H1 (cell line): ENCODE measurements around the gene AMPD1. TPM values are rescaled to one million over a fixed set of nuclear protein-coding genes. Genes with fewer than 3 reads are reported as not detected.

Source experiments
- CTCF ChIA-PET: fragments of 300-600 bp; sonication (Branson Sonifier 250); formaldehyde crosslinking; loops from one replicate; lab custom pipeline; 2021; ENCODE audit not compliant: partially characterized antibody; lab: Charles Lee
- POLR2A ChIA-PET: fragments of 300-600 bp; sonication (Branson Sonifier 250); formaldehyde crosslinking; loops from one replicate; lab custom pipeline; 2021; ENCODE audit warnings: inconsistent platforms; ENCODE audit not compliant: partially characterized antibody; lab: Charles Lee
- DNase-seq, 2 experiments: peaks; one replicate each; pipeline versions ENCODE4 v3.0.0 to v3.0.0-alpha.2; 2010 to 2022; ENCODE audit warnings: low spot score in 2 of 2, low read depth in 1 of 2, mixed read lengths in 1 of 2
- FAIRE-seq: peaks from 2 replicates; lab custom pipeline; 2011; peaks lifted over from hg19 to GRCh38; lab: Jason Lieb, UNC
- H2AFZ ChIP-seq: 2 replicates; pipeline ENCODE4 v1.8.1; 2012; ENCODE audit warnings: low read length, inconsistent platforms
- H2AK5ac ChIP-seq: 2 replicates; pipeline ENCODE4 v1.6.1; 2013; ENCODE audit warnings: low read depth, low read length
- H2BK120ac ChIP-seq: replicated peaks from 2 replicates; pipeline ENCODE3; 2013; ENCODE audit warnings: low read depth, low read length, inconsistent platforms
- H2BK12ac ChIP-seq: 2 replicates; pipeline ENCODE4 v1.6.1; 2013; ENCODE audit warnings: low read depth, low read length
- H2BK15ac ChIP-seq: 2 replicates; pipeline ENCODE4 v1.6.1; 2013; ENCODE audit warnings: low read length
- H2BK20ac ChIP-seq: 2 replicates; pipeline ENCODE4 v1.6.1; 2013; ENCODE audit warnings: low read length
- H2BK5ac ChIP-seq: 2 replicates; pipeline ENCODE4 v1.6.1; 2013; ENCODE audit warnings: low read depth, low read length
- H3K14ac ChIP-seq: 2 replicates; pipeline ENCODE4 v1.6.1; 2013; ENCODE audit warnings: inconsistent platforms; ENCODE audit not compliant: insufficient read length
- H3K18ac ChIP-seq: 2 replicates; pipeline ENCODE4 v1.6.1; 2013; ENCODE audit warnings: low read length; ENCODE audit errors: extremely low read depth
- H3K23ac ChIP-seq: 2 replicates; pipeline ENCODE4 v1.6.1; 2013; ENCODE audit warnings: inconsistent platforms; ENCODE audit not compliant: insufficient read length
- H3K23me2 ChIP-seq: 2 replicates; pipeline ENCODE4 v1.6.1; 2013; ENCODE audit warnings: low read depth, low read length
- H3K27ac ChIP-seq: 2 replicates; pipeline ENCODE4 v1.6.1; 2011; ENCODE audit warnings: low read depth, low read length, inconsistent platforms
- H3K27me3 ChIP-seq, 4 experiments: replicated peaks in 1 of 4; 1 replicate in 1 of 4; 2 replicates in 3 of 4; pipeline versions ENCODE4 v1.6.1 to v1.8.1; 2011 to 2013; ENCODE audit warnings: low read length in 3 of 4, mild to moderate bottlenecking in 3 of 4, inconsistent platforms in 2 of 4, mixed read lengths in 2 of 4, moderate library complexity in 1 of 4; ENCODE audit not compliant: control insufficient read depth in 3 of 4, insufficient read depth in 3 of 4; ENCODE audit errors: extremely low read depth in 1 of 4
- H3K36me3 ChIP-seq, 4 experiments: 2 replicates each; pipeline versions ENCODE4 v1.6.1 to v1.8.1; 2011 to 2013; ENCODE audit warnings: mild to moderate bottlenecking in 4 of 4, low read length in 3 of 4, moderate library complexity in 2 of 4, control low read depth in 1 of 4, inconsistent platforms in 1 of 4; ENCODE audit not compliant: insufficient read depth in 4 of 4, control insufficient read depth in 2 of 4
- H3K4ac ChIP-seq: replicated peaks from 2 replicates; pipeline ENCODE3; 2013; ENCODE audit warnings: low read length, low read depth, mixed read lengths, inconsistent platforms; ENCODE audit not compliant: insufficient read length
- H3K4me1 ChIP-seq, 4 experiments: replicated peaks in 1 of 4; 1 replicate in 1 of 4; 2 replicates in 3 of 4; pipeline versions ENCODE4 v1.6.1 to v1.8.1; 2011 to 2013; ENCODE audit warnings: low read length in 3 of 4, inconsistent platforms in 2 of 4, mixed read lengths in 1 of 4; ENCODE audit not compliant: insufficient read depth in 4 of 4, control insufficient read depth in 3 of 4
- H3K4me2 ChIP-seq, 2 experiments: 2 replicates each; pipeline versions ENCODE4 v1.6.1 to v1.8.1; 2011 to 2013; ENCODE audit warnings: low read depth in 2 of 2, low read length in 2 of 2, control low read depth in 1 of 2, inconsistent platforms in 1 of 2, mild to moderate bottlenecking in 1 of 2; ENCODE audit not compliant: insufficient read depth in 1 of 2
- H3K4me3 ChIP-seq, 4 experiments: fragments of 200-600, 300-600 bp in 1 of 4; sonication (generic), shearing (Covaris generic), sonication (Bioruptor Twin) in 1 of 4; 2 replicates each; pipeline versions ENCODE4 v1.5.1 to v1.8.1; 2011 to 2016; ENCODE audit warnings: low read length in 4 of 4, low read depth in 3 of 4, control low read depth in 2 of 4, inconsistent platforms in 2 of 4, mild to moderate bottlenecking in 2 of 4, mixed read lengths in 1 of 4, moderate library complexity in 1 of 4; ENCODE audit not compliant: insufficient read depth in 2 of 4; ENCODE audit errors: extremely low read depth in 1 of 4
- H3K56ac ChIP-seq: replicated peaks from 2 replicates; pipeline ENCODE3; 2013; ENCODE audit warnings: low read depth, mild to moderate bottlenecking, mixed read lengths, low read length, inconsistent platforms; ENCODE audit not compliant: insufficient read length
- H3K79me1 ChIP-seq: 2 replicates; pipeline ENCODE4 v1.6.1; 2013; ENCODE audit warnings: low read depth, low read length, control low read depth
- H3K79me2 ChIP-seq, 2 experiments: 2 replicates each; pipeline versions ENCODE4 v1.6.1 to v1.8.1; 2012 to 2013; ENCODE audit warnings: low read length in 2 of 2, mild to moderate bottlenecking in 2 of 2, inconsistent platforms in 1 of 2; ENCODE audit not compliant: insufficient read depth in 2 of 2, control insufficient read depth in 1 of 2
- H3K9ac ChIP-seq, 4 experiments: replicated peaks in 1 of 4; 1 replicate in 1 of 4; 2 replicates in 3 of 4; pipeline versions ENCODE4 v1.6.1 to v1.8.1; 2011 to 2013; ENCODE audit warnings: low read depth in 3 of 4, low read length in 3 of 4, control low read depth in 2 of 4, mild to moderate bottlenecking in 2 of 4, moderate library complexity in 2 of 4, inconsistent platforms in 1 of 4; ENCODE audit errors: extremely low read depth in 1 of 4
- H3K9me3 ChIP-seq, 2 experiments: 2 replicates each; pipeline versions ENCODE4 v1.6.1 to v1.8.1; 2012 to 2013; ENCODE audit warnings: mild to moderate bottlenecking in 2 of 2, moderate library complexity in 2 of 2, control low read depth in 1 of 2, inconsistent platforms in 1 of 2, low read depth in 1 of 2, low read length in 1 of 2, mixed read lengths in 1 of 2; ENCODE audit not compliant: insufficient read depth in 2 of 2
- H4K20me1 ChIP-seq, 2 experiments: replicated peaks in 1 of 2; 2 replicates each; pipeline versions ENCODE3 to v1.8.1; 2011 to 2013; ENCODE audit warnings: inconsistent platforms in 2 of 2, low read length in 2 of 2, mild to moderate bottlenecking in 1 of 2; ENCODE audit not compliant: insufficient read depth in 2 of 2, control insufficient read depth in 1 of 2
- H4K5ac ChIP-seq: 2 replicates; pipeline ENCODE4 v1.6.1; 2013; ENCODE audit warnings: low read length, low read depth, mixed read lengths, inconsistent platforms; ENCODE audit not compliant: insufficient read length
- H4K8ac ChIP-seq: 2 replicates; pipeline ENCODE4 v1.8.0; 2013; ENCODE audit warnings: mild to moderate bottlenecking, moderate library complexity, low read length, inconsistent platforms; ENCODE audit not compliant: insufficient read depth; ENCODE audit errors: extremely low read depth
- H4K91ac ChIP-seq: replicated peaks from 2 replicates; pipeline ENCODE3; 2013; ENCODE audit warnings: low read length, mixed read lengths, inconsistent platforms; ENCODE audit not compliant: insufficient read length
- ATF2 ChIP-seq: IDR thresholded peaks from 2 replicates; pipeline ENCODE4 v1.6.1; 2012; ENCODE audit warnings: low read length, inconsistent platforms
- CBX8 ChIP-seq: fragments of 300-800, 300-1000 bp; sonication (generic); IDR thresholded peaks from 2 replicates; pipeline ENCODE4 v1.7.1; 2016; ENCODE audit warnings: low read depth, low read length, borderline replicate concordance
- CTBP2 ChIP-seq: IDR thresholded peaks from 2 replicates; pipeline ENCODE4 v1.7.0; 2011; ENCODE audit warnings: borderline replicate concordance, mild to moderate bottlenecking, moderate library complexity, mixed read lengths, low read length; ENCODE audit not compliant: insufficient read depth, insufficient read length
- HDAC6 ChIP-seq: IDR thresholded peaks from one replicate; pipeline ENCODE4 v1.7.1; 2012; ENCODE audit warnings: low read depth, mild to moderate bottlenecking, inconsistent platforms, low read length, moderate library complexity
- KDM4A ChIP-seq: IDR thresholded peaks from one replicate; pipeline ENCODE4 v1.7.1; 2012; ENCODE audit warnings: low read depth, mild to moderate bottlenecking, moderate library complexity, low read length, inconsistent platforms; ENCODE audit not compliant: severe bottlenecking
- SP1 ChIP-seq: IDR thresholded peaks from 2 replicates; pipeline ENCODE4 v1.6.1; 2011; ENCODE audit warnings: low read depth, low read length
- TAF1 ChIP-seq: IDR thresholded peaks from 2 replicates; pipeline ENCODE4 v1.6.1; 2011; ENCODE audit warnings: mild to moderate bottlenecking, low read depth, low read length
- TBP ChIP-seq: IDR thresholded peaks from 2 replicates; pipeline ENCODE4 v1.6.1; 2011; ENCODE audit warnings: low read depth, low read length, improper control_type of control experiment
- USF2 ChIP-seq: IDR thresholded peaks from 2 replicates; pipeline ENCODE4 v1.6.1; 2011; ENCODE audit warnings: low read length, improper control_type of control experiment
- WGBS, 2 experiments: shearing (Covaris generic) in 1 of 2; methylation state at CpG; one replicate each; pipeline versions ENCODE4 v1.1.6 to v1.1.7; 2013 to 2015; ENCODE audit warnings: low lambda C conversion rate in 2 of 2, mixed read lengths in 2 of 2, inconsistent platforms in 1 of 2, low coverage in 1 of 2, missing lambda C conversion rate in 1 of 2; ENCODE audit not compliant: insufficient replicate concordance in 2 of 2, insufficient coverage in 1 of 2, insufficient read length in 1 of 2; ENCODE audit errors: extremely low coverage in 1 of 2, missing lambda C conversion rate in 1 of 2; 5-methylcytosine and 5-hydroxymethylcytosine counted together
- polyA plus RNA-seq, 7 experiments: library from polyadenylated mRNA; depleted of rRNA in 3 of 7; stranded (reverse) in 5 of 7; unstranded in 2 of 7; fragments of >200 nt in 5 of 7; fragments of 200-250 nt in 2 of 7; gene quantifications; 1 replicate in 5 of 7; 2 replicates in 1 of 7; 4 replicates in 1 of 7; pipeline versions ENCODE4 v1.2.1 to v1.2.3, GENCODE V29; 2011 to 2013; ENCODE audit warnings: missing spikeins in 2 of 7, mixed read lengths in 2 of 7
- total RNA-seq: library from RNA; stranded (reverse); fragmentation: NEBNext Ultra II Directional; extraction: Animal tissue kit (Norgen Biotek cat#: 25700); gene quantifications from 2 replicates; pipeline ENCODE4 v1.2.1, GENCODE V29; 2021

The AMPD1 gene
- total and polyA plus RNA-seq, 2 of the 8 experiments (the other 6 are each of a cell fraction or from before 2014, with no cell fraction given) = not detected

- Histone ChIP-seq H4K8ac (no peak overlapping the region), H2BK5ac (no peak overlapping the region), H4K5ac (no peak overlapping the region), H3K4me3 (no peak overlapping the region), H3K27me3 (no peaks in the 10 kb centered on the region), H4K91ac (no peak overlapping the region), H2BK15ac (no peak overlapping the region), H3K79me1 (no peaks in the 10 kb centered on the region), H2BK120ac (no peak overlapping the region), H3K36me3 (peaks cover 7 to 68% (median 22%) of the 10 kb centered on the region in 4 experiments), H3K23me2 (no peaks in the 10 kb centered on the region), H3K4ac (no peak overlapping the region), H3K56ac (no peak overlapping the region), H2BK20ac (no peak overlapping the region), H3K27ac (no peak overlapping the region), H3K79me2 (peaks cover 12 to 96% of the 10 kb centered on the region in 2 experiments), H2AK5ac (no peak overlapping the region), H3K9me3 (no peaks in the 10 kb centered on the region), H3K14ac (no peak overlapping the region), H2BK12ac (no peak overlapping the region), H3K23ac (no peak overlapping the region), H4K20me1 (peaks cover 9 to 10% of the 10 kb centered on the region in 2 experiments), H3K18ac (no peak overlapping the region), H3K4me1 (no peaks in the 10 kb centered on the region), H3K9ac (no peak overlapping the region), H3K4me2 (no peak overlapping the region), H2AFZ (no peak overlapping the region)
- DNase-seq = no peak
- no peak for FAIRE-seq
- WGBS, 2 experiments = 90% methylated on average over 9 of the region's 11 CpGs; no CpG with 5 or more reads in 1 of the 2 experiments
- ChIA-PET POLR2A (interaction anchor here (1.1 to 4.5 kb wide), 5 partner anchors 9 to 25 kb away, joined by 3 to 68 read pairs (median 4); partner anchors contain the start of gene CSDE1), CTCF (interaction anchor here (0.6 to 1.0 kb wide), 2 partner anchors 15 to 112 kb away, joined by 3 read pairs; partner anchors contain the start of gene CSDE1)
- no peak for TF ChIP-seq TAF1
- TF ChIP-seq USF2 = no peak
- TF ChIP-seq HDAC6 = no peak
- no peak for TF ChIP-seq KDM4A
- no peak for TF ChIP-seq CBX8
- TF ChIP-seq ATF2 = no peak
- TF ChIP-seq TBP = no peak
- TF ChIP-seq CTBP2 = no peak
- TF ChIP-seq SP1 = no peak
These were observed 46.8 kb upstream of the AMPD1 start for GRCh38 chr1:114741963-114742746.
